ENCODE measurements around the gene KYNU.

The KYNU gene

DNA sequence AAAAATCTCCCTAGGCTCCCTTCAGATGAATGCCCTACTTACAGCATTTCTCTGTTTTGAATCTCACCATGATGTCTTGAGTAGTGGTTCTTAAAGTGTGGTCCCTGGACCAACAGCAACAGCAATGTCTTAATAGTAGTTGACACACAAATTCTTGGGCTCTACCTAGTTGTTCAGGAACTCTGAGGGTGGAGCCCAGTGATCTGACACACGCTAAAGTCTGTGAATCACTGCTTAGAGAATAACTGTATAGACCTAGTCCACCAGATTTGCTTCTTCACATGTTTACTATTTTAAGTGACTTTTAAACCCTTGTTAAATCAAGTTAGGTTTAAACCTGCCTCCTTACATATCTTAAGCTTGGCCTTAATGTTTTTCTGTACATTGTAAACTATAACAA, 204.2 kb downstream of the KYNU start:
- H4K20me1 ChIP-seq (ENCODE audit: control insufficient read depth, insufficient read depth, low read depth, low read length) = no peaks in the 10 kb centered on the region
- no peak for TF ChIP-seq EZH2phosphoT487 (IDR thresholded peaks at IDR 0.05; ENCODE audit: borderline replicate concordance, low read length)
- TF ChIP-seq, protein P1, sequence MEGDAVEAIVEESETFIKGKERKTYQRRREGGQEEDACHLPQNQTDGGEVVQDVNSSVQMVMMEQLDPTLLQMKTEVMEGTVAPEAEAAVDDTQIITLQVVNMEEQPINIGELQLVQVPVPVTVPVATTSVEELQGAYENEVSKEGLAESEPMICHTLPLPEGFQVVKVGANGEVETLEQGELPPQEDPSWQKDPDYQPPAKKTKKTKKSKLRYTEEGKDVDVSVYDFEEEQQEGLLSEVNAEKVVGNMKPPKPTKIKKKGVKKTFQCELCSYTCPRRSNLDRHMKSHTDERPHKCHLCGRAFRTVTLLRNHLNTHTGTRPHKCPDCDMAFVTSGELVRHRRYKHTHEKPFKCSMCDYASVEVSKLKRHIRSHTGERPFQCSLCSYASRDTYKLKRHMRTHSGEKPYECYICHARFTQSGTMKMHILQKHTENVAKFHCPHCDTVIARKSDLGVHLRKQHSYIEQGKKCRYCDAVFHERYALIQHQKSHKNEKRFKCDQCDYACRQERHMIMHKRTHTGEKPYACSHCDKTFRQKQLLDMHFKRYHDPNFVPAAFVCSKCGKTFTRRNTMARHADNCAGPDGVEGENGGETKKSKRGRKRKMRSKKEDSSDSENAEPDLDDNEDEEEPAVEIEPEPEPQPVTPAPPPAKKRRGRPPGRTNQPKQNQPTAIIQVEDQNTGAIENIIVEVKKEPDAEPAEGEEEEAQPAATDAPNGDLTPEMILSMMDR (IDR thresholded peaks at IDR 0.05; ENCODE audit: low read depth, low read length, poor library complexity, severe bottlenecking) = no peak
- H3K27ac ChIP-seq (ENCODE audit: low read depth, low read length) = no peak overlapping the region
- H3K79me2 ChIP-seq (ENCODE audit: control insufficient read depth, low read length) = no peaks in the 10 kb centered on the region
- no peaks in the 10 kb centered on the region for H3K4me1 ChIP-seq (ENCODE audit: control insufficient read depth, low read length)
- H3K27me3 ChIP-seq (ENCODE audit: control insufficient read depth, low read length) = no peaks in the 10 kb centered on the region
- no peaks in the 10 kb centered on the region for H3K9me2 ChIP-seq (replicated peaks; ENCODE audit: control insufficient read depth, low read length)
- H3K9me3 ChIP-seq (ENCODE audit: control insufficient read depth, insufficient read depth, low read length) = no peaks in the 10 kb centered on the region
- no peak overlapping the region for H3K4me2 ChIP-seq (ENCODE audit: low read length)
- no peaks in the 10 kb centered on the region for H3F3A ChIP-seq (ENCODE audit: control insufficient read depth, insufficient read depth)
- H3K4me3 ChIP-seq (ENCODE audit: low read length) = no peak overlapping the region
- H3K36me3 ChIP-seq (ENCODE audit: control insufficient read depth, low read length) = no peaks in the 10 kb centered on the region

GRCh38 chr2:143083636-143084035, 206.2 kb downstream of the KYNU start:
- Histone ChIP-seq H3K79me2 (ENCODE audit: control insufficient read depth, low read length) (no peaks in the 10 kb centered on the region), H3K4me1 (ENCODE audit: control insufficient read depth, low read length) (no peaks in the 10 kb centered on the region), H3K27ac (ENCODE audit: low read depth, low read length) (no peak overlapping the region), H3K9me2 (replicated peaks; ENCODE audit: control insufficient read depth, low read length) (no peaks in the 10 kb centered on the region), H3K4me2 (ENCODE audit: low read length) (no peak overlapping the region), H3K9me3 (ENCODE audit: control insufficient read depth, insufficient read depth, low read length) (no peaks in the 10 kb centered on the region), H3K4me3 (ENCODE audit: low read length) (no peak overlapping the region), H3F3A (ENCODE audit: control insufficient read depth, insufficient read depth) (no peaks in the 10 kb centered on the region), H3K27me3 (ENCODE audit: control insufficient read depth, low read length) (no peaks in the 10 kb centered on the region), H4K20me1 (ENCODE audit: control insufficient read depth, insufficient read depth, low read depth, low read length) (no peaks in the 10 kb centered on the region), H3K36me3 (ENCODE audit: control insufficient read depth, low read length) (no peaks in the 10 kb centered on the region)
- TF ChIP-seq, protein P1 (IDR thresholded peaks at IDR 0.05; ENCODE audit: low read depth, low read length, poor library complexity, severe bottlenecking) = no peak
- TF ChIP-seq EZH2phosphoT487 (IDR thresholded peaks at IDR 0.05; ENCODE audit: borderline replicate concordance, low read length) = no peak

DNA sequence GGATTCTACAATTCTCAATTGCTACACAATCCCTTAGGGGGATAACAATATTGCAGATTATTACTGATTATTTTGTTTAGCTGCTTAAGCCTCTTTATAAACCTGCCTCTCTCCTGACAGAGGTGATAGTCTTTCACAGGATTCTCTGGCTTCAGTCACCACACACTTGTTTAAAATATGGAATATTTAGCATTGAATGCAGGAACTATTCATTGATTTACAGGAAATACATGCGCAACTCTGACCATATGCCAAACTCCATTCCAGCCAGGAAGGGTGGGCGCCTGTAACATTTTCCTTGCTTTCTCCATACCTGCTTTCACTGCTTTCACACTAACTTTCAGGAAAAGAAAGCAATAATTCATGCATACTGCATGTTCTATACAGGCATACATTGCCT, 207.0 kb downstream of the KYNU start:
- no peaks in the 10 kb centered on the region for H3K4me1 ChIP-seq (ENCODE audit: control insufficient read depth, low read length)
- no peaks in the 10 kb centered on the region for H4K20me1 ChIP-seq (ENCODE audit: control insufficient read depth, insufficient read depth, low read depth, low read length)
- no peaks in the 10 kb centered on the region for H3K36me3 ChIP-seq (ENCODE audit: control insufficient read depth, low read length)
- no peaks in the 10 kb centered on the region for H3F3A ChIP-seq (ENCODE audit: control insufficient read depth, insufficient read depth)
- no peak overlapping the region for H3K4me3 ChIP-seq (ENCODE audit: low read length)
- H3K27me3 ChIP-seq (ENCODE audit: control insufficient read depth, low read length) = no peaks in the 10 kb centered on the region
- H3K4me2 ChIP-seq (ENCODE audit: low read length) = no peak overlapping the region
- no peaks in the 10 kb centered on the region for H3K79me2 ChIP-seq (ENCODE audit: control insufficient read depth, low read length)
- no peaks in the 10 kb centered on the region for H3K9me2 ChIP-seq (replicated peaks; ENCODE audit: control insufficient read depth, low read length)
- H3K9me3 ChIP-seq (ENCODE audit: control insufficient read depth, insufficient read depth, low read length) = no peaks in the 10 kb centered on the region
- no peak for TF ChIP-seq EZH2phosphoT487 (IDR thresholded peaks at IDR 0.05; ENCODE audit: borderline replicate concordance, low read length)
- TF ChIP-seq, protein P1 (IDR thresholded peaks at IDR 0.05; ENCODE audit: low read depth, low read length, poor library complexity, severe bottlenecking) = no peak
- H3K27ac ChIP-seq (ENCODE audit: low read depth, low read length) = no peak overlapping the region
